NCI-H128 (cell line): Measurements from ENCODE around the gene MOB2.

Experiments
- DNase-seq: peaks from one replicate; lab custom pipeline; 2025; ENCODE audit not compliant: unreplicated experiment; lab: John Stamatoyannopoulos, UW

The MOB2 gene

DNA sequence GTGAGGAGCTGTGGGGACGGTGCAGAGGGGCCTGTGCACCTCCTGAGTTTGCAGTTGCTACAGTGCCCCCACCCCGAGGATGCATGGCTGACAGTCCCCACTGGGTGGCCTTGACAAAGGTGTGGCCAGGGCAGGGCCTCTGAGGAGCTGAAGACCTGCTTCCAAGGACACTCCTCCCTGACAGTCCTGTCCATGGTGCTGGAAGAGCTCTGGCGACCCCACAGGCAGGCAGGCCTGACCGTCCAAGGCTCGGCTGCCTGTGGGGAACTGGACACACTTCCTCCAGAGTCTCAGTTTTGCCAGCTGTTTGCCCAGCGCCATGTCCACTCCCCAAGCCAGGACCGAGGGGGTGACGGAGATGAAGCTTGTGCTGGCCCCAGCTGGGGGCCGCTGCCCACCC, 64.1 kb downstream of the MOB2 start:
- DNase-seq, result no peak

DNA sequence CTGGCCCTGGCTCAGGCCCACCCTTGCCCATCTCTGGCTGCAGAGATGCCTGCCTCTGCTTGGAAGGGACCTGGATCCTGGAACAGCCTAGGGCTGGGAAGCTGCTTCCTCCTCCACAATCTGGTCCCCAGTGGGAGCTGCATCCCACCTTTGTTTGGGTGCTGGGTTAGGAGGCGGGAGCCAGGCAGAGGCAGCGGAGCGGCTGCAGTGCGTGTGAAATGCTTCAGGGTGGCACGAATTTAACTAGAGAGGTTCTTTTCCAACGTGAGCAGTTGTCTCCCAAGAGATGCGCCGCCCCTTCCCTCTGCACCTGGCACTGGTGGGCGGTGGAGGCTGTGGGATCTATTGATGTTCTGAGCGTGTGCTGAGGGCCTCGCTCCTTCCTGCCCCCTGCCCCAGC, 65.3 kb downstream of the MOB2 start:
- no peak for DNase-seq

DNA sequence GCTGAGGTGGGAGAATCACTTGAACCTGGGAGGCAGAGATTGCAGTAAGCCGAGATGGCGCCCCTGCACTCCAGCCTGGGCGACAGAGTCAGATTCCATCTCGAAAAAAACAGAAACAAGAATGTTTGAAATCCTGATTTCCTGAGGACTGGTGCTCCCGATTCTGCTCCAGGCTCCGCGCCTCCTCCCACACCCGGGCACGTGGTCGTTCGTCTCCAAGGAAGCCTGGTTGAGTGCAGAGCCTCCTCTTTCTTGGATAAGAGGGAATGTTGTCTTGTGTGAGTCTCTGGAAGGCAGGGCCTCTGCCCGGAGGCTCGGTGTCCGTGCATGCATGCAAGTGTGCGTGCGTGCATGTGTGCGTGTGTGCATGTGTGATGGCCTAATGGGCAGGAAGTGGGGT, 66.8 kb downstream of the MOB2 start:
- no peak for DNase-seq
